PC-3 (cell line): ENCODE results near the gene UBE2D4.
"Not testable (repeated sequence)": the region's sequence is repeated elsewhere in the genome, so short reads cannot be mapped to it uniquely, and the experiment has no call there.

ENCODE experiments used
- CTCF ChIP-seq: fragments of 300-600 bp; sonication (generic); conservative IDR thresholded peaks from 2 replicates; pipeline ENCODE4 v1.5.1; 2017; ENCODE audit warnings: antibody characterized with exemption, low read depth, mild to moderate bottlenecking, low read length
- EZH2 ChIP-seq: fragments of 300-600 bp; sonication (generic); IDR thresholded peaks from one replicate; pipeline ENCODE4 v1.6.1; 2017; ENCODE audit warnings: antibody characterized with exemption, mild to moderate bottlenecking, low read length; ENCODE audit not compliant: unreplicated experiment
- EZH2phosphoT487 ChIP-seq: fragments of 300-600 bp; sonication (generic); IDR thresholded peaks from 2 replicates; pipeline ENCODE4 v1.6.1; 2018; ENCODE audit warnings: mild to moderate bottlenecking, antibody characterized with exemption, low read length, borderline replicate concordance

GRCh38 chr7:43987476-43987875, 61.2 kb downstream of the UBE2D4 start:
- TF ChIP-seq EZH2phosphoT487, CTCF, EZH2: not testable (repeated sequence)
